Left colon (tissue), 2 donors: ENCODE data around the gene IQCH. TPM values are rescaled to one million over a fixed set of nuclear protein-coding genes. Genes with fewer than 3 reads are reported as not detected.

Experiments used
- ATAC-seq: fragments of 200-7000 bp; cut with Tn5 transposase; one replicate; pipeline ENCODE4 v1.9.1; 2020; ENCODE audit warnings: mild to moderate bottlenecking, moderate library complexity
- DNase-seq, 2 donors: peaks; one replicate each; pipeline ENCODE4 v3.0.0-alpha.2; 2020
- intact Hi-C, 2 donors: fragments of 100-400 bp; cut with DNase I in 1 of 2; cut with micrococcal nuclease in 1 of 2; formaldehyde crosslinking; loops; one replicate each; pipeline versions ENCODE4 v1.11.2 to v1.14.0; 2022; cut with DNase I, micrococcal nuclease
- long read RNA-seq: library from polyadenylated mRNA; unstranded; transcript quantifications from one replicate; pipeline ENCODE4 v2.0.0, GENCODE V29; 2021
- total RNA-seq, 2 donors: library from RNA; stranded (reverse); fragmentation: NEBNext Ultra II Directional; extraction: Animal tissue kit (Norgen Biotek cat#: 25700); gene quantifications; one replicate each; pipeline ENCODE4 v1.2.1, GENCODE V29; 2021
- donor health status: DM: no; HTN: no; CAD: no.
- donor health status: DM: yes; HTN: yes; CAD: no.

Gene IQCH
- total RNA-seq = 1 to 10 TPM; 1.8 to 2.9 TPM
- long read RNA-seq, partial matches to known transcripts = 1 of 5 reads
- long read RNA-seq, other reads (novel, unspliced or antisense) = 4 of 5 reads

DNA sequence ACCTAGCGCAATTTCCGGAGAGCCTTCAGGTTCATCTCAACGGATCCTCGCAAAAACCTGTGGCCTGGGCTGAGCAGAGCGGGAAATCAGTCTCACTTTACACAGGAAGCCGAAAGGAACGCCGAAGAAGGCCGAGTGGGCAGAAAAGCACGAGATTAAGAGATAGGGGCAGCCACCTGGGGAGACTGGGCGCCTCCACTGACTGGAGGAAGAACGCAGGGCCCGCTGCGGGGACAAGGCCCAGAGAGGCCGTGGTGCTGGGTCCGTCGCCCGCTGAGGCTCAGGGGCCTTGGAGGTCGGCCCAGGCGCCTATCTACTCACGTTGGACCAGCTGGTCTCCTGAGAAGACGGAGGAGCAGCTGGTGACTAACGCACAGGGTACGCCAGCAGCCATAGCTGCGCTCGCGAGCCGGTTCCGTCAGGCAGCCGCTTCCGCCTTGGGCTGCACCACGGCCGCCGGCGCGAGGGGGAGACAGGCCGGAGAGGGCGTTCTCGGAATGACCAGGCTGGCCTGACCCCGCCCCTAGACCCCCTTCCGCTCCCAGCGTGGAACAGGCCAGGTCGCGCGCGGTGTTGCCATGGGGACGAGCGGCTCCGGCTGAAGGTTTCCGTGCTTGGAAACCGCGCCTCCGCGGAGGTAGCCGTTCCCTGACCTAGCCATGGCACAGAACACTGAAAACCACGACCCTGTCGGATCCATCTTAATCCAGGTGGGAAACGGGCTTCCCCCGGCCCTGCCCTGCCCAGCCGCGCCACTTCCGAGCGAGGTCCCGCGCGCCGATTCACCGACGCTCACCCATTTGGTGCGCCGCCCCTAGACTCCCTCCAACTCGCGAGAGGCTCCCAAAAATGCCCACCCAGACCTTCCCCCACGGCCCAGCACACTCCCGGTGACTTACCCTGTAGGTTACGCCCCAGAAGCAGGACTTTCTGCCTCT lies at the start of gene IQCH, which contains the start of gene AAGAB:
TSS of gene IQCH (plus strand) at position 549 of the 938 bp plus-strand sequence. CDS start at position 660, 111 bp downstream.
TSS of gene AAGAB (minus strand) at position 424 of the 938 bp plus-strand sequence. CDS start at position 394, 30 bp downstream.
- ATAC-seq = peak; percentile 95
- intact Hi-C loops = no loop called here
- peak; percentile 97 to 99 for DNase-seq

DNA sequence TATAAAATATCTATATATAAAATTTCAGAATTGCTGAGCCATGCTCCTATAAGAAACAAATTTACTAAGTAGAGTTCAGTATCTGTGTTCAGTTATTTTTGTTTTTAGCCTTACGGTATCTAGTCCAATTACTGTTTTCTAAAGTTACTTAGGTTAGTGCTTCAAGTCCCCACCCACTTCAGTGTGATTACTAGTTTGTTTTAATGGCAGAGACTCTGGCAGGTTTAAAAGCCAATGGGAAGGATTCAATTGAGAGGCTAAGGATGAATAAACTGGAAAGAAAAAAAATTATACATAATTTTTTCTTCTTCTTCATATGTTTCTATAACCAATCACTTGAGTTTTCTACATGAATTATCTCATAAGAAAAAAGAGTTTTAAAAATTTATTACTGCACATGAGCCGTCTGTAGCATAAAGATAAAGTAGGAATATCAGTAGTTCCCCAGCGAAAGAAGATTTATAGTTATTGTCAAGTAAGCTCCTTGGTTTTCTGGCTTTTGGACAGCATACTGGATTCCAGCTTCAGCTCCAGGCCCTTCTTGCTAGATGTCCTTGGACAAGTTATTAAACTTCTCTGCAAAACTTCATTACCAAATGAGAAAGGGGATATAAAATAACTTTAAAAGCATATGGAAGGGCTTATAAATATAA lies 46.9 kb upstream of the IQCH start:
- ATAC-seq (no peak), DNase-seq (no peak)
- intact Hi-C loops = no loop called here

DNA sequence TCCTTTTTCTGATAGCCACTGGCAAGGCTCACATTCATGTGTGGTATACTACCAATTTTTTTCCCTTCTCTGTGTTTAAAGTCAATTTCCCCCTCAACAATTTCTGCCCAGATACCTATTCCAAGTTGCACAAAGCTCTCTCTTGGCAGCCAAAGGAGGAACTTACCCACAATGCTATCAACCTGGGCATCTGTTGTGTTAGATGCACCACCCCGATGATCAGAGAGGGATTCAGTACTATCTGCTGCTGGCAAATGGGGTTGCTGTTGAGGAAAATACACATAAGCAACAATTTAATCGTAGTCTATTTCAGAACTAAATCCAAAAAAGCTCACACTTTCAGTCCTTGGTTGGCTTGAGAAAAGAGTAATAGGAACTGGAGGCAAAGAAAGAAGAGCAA lies 46.2 kb upstream of the IQCH start:
- ATAC-seq = no peak
- no peak for DNase-seq
- intact Hi-C loops = no loop called here

DNA sequence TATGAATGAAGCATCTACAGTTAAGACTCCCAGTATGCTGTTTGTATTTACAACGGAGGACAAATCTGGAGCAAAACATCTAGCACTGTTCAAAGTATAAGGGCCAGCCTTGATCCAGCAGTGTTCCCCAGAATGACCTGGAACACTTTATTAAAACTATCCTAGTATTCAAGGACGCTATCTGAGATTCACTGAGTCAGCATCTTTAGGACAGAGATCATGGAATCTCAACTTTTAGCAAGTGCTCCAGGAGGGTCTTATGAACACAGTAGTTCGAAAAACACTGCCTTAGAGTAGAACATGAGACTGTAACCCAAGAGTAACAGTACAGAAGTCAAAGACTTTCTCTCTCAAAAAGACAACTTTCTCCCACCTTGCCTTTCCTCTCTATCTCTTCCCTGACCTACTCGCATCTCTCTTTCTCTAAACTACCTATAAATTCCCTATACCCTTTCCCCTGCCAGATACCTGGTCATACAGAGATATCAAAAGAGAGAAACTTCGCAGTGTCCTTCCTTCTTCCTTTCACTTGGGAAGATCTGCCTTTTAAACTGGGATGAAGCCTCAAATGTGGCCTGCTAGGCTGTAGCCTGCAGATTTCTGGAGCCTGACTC lies 43.9 kb upstream of the IQCH start:
- ATAC-seq = no peak
- DNase-seq = no peak
- intact Hi-C loops = no loop called here

DNA sequence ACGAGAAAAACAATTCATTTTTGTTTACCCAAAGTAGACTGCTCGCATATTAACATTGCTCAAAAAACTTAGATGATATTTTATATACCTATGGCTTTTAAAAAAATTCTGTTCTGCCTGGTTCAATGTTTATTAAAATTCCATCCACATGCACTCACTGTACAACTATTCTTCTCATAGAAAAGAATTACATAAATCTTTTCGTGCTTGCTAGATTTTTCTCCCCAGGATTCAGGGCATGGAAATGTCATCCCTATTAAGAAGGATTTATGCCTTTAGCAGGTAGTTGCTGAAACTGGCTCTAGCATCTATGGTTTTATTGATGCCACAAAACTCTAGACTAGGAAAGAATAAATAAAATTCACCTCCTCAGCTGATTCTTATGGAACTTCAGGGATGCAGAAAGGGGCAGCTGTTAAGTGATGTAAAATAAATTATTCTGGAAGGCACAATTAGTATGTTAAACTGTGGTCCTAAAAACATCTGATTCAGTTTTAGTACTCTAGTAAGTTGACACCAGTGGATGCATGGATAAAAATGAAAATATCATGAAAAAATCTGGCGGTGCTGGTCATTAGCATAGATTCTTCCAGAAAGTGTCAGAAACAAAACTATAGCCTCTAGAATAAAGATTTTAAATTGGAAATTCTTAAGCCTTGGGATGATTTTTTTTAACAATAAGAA lies 41.8 kb upstream of the IQCH start:
- DNase-seq = no peak
- ATAC-seq = no peak
- intact Hi-C loops = no loop called here

DNA sequence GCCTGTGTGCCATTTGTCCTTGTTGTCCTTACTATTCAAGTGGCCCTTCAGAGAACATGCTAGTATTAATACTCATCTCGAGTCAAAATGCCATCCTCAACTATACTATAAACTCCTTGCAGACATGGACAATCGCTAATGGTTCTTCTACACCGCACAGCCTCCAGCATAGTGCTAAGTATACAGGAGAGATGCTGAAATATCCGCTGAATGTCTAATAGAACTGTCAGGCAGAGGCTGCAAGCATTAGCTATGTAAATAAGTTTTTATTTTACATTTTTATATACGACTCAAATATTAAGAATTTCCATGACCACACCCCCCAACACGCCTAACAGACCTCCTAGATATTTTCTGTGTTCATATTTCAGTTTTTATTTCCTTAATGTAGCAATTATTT lies 39.5 kb upstream of the IQCH start:
- no peak for ATAC-seq
- DNase-seq = no peak

DNA sequence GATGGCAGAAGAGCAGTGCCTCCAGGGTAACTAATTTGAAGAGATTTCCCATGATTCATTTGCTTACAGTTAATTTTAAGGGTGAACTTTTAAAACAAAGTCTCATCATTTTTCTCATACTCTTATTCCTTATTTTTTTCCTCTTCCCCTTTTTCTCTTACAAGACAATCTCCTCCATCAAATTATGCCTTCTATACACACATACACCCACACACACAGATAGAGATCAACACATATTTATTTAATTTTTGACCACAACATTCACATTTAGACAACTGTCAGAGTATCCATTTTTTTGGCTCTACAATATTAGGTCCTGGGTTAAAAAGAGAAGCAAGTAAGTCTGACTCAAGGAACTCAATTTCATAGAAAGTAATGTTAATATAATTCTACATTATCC lies 37.7 kb upstream of the IQCH start:
- no peak for ATAC-seq
- no peak for DNase-seq
- intact Hi-C loops = no loop called here

More for the DNA sequence above, 39.5 kb upstream of the IQCH start:
- intact Hi-C loops = no loop called here

DNA sequence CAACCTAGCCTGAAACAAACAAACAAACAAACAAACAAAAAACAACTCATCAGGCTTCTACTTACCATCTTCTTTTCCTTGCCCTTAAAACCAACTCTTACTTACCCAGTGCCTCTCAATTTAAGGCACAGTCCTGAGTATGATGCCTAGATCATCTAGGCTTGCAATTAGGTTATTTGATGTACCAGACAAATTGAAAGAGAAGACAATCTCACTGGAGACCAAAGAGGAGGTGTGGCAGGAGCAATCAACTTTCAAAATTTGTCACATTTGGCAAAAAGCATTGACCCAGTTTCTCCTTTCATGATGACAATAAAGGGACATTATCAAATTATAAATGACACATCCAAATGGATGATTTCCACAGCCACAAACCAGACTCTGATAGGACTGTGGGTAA lies 36.2 kb upstream of the IQCH start:
- DNase-seq (no peak), ATAC-seq (no peak)
- intact Hi-C loops = no loop called here

DNA sequence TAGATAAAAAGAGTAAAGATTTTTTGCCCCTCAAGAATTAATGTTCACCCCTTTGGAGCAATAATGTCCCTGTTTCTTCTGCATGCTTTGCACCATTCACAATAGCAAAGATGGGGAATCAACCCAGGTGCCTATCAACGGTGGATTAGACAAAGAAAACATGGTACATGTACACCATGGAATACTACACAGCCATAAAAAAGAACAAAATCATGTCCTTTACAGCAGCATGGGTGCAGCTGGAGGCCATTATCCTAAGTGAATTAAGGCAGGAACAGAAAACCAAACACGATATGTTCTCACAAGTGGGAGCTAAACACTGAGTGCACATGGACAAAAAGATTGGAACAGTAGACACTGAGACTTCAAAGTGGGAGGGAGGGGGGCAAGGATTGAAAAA lies 35.3 kb upstream of the IQCH start:
- intact Hi-C loops = no loop called here
- ATAC-seq (no peak), DNase-seq (no peak)

DNA sequence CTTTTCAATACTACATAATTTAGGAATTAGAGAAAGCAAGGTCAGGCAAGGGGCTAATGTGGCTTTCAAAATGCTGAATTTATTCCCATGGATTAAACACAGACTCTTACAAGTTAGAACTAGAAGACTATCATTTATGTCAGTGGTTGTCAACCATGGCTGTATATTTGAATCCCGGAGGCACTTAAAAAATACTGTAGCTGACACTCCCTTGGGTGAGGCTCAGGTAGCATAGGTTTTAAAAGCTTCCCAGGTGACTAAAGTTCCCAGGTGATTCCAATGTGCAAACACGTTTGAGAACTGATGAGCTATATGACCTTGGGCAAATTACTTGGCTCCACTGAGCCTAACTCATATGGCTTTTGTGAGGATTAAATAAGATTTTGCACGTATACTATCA lies 29.7 kb upstream of the IQCH start:
- intact Hi-C loops = no loop called here
- ATAC-seq = peak; percentile 96
- DNase-seq = peak in 1 of 2 donors; percentile 7

DNA sequence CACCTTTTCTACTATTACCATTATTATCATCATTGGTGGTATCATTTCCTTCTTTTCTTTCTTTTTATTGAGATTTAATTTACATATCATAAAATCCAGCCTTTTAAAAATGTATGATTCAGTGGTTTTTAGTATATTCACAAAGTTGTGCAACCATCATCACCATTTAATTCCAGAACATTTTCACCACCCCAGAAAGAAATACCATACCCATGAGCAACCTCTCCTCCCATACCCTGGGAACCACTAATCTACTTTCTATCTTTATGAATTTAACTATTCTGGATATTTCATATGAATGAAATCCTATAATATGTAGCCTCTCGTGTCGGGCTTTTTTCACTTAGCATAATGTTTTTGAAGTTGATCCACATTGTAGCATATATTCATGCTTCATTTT lies 29.2 kb upstream of the IQCH start:
- ATAC-seq (peak; percentile 17), DNase-seq (no peak)
- intact Hi-C loops = no loop called here

DNA sequence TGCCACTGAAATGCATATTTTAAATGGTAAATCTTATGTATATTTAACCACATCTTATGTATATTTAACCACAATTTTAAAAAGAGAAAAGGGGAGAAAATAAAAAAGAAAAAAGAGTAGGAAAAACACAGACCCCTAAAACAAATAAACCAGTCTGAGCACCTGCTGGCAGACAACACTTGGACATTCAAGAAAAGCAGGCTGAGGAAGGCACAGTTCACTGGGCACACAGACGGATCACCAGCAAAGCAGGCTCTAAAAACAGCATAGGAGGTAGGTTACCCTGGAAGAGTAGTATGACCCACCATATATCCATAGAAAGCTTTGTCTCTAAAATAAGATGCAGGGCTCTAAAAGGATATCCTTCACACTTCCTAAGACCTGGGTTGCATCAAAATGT lies 27.2 kb upstream of the IQCH start:
- DNase-seq (no peak), ATAC-seq (no peak)
- intact Hi-C loops = no loop called here

DNA sequence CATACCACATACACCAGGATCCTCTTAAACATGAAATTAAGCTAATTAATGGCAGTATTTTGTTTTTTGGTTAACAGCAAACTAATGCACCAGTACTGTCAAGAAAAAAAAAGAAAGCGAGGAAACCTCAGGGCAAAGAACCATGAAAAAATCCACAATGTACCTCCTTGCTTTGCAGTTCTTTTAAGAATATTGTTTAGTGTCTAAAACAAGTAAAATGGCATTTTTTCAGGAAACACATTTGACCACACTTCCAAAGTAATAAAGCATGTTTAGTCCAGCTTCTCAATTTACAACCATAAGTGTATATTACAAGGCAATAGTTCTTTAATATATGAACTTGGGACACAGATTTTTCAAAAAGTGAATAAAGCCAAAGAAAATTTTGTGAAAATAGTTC lies 26.7 kb upstream of the IQCH start:
- intact Hi-C loops = no loop called here
- no peak for ATAC-seq
- DNase-seq = no peak

DNA sequence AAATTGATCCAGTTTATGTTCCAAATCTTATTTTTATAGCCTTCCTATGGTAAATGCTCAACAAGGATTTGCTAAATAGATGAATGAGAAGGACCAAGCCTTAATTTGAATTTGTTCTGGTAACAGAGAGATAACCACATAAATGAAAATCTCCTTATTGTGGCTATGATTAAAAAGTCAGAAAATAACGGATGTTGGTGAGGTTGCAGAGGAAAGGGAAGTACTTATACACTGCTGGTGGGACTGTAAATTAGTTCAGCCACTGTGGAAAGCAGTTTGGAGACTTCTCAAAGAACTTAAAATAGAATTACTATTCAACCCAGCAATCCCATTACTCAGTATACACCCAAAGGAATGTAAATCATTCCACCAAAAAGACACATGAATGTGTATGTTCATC lies 26.3 kb upstream of the IQCH start:
- no peak for DNase-seq

DNA sequence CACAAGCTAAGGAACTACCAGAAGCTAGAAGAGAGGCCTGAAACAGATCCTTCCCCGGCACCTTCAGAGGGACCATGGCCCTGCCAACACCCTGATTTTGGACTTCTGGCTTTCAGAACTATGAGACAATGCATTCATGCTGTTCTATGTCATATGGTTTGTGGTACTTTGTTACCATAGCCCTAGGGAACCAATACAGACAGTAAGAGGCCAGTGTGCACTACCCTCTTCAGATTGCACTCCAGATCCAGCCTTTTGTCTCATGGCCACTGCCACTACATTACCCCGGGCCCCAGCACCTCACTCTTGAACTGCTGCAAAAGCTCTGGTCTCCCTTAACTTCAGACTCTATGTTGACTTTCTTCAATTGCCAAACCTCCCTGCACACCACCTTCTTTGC lies 24.1 kb upstream of the IQCH start:
- DNase-seq (no peak), ATAC-seq (no peak)
- intact Hi-C loops = no loop called here

More for the DNA sequence above, 26.3 kb upstream of the IQCH start:
- ATAC-seq = no peak
- intact Hi-C loops = no loop called here

DNA sequence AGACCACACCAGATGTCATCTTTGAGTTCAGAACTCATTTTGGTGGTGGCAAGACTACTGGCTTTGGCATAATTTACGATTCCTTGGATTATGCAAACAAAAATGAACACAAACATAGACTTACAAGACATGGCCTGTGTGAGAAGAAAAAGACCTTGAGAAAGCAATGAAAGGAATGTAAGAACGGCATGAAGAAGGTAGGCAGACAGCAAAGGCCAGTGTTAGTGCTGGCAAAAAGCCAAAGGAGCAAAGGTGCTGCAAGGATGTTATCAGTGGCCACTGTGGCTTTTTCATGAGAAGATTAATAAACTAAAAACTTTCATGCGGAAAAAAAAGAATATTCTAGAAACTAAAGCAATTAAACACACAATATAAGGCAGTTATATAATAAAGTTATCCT lies 22.0 kb upstream of the IQCH start:
- DNase-seq = peak in 1 of 2 donors; percentile 12
- intact Hi-C loops = no loop called here
- peak; percentile 77 for ATAC-seq

DNA sequence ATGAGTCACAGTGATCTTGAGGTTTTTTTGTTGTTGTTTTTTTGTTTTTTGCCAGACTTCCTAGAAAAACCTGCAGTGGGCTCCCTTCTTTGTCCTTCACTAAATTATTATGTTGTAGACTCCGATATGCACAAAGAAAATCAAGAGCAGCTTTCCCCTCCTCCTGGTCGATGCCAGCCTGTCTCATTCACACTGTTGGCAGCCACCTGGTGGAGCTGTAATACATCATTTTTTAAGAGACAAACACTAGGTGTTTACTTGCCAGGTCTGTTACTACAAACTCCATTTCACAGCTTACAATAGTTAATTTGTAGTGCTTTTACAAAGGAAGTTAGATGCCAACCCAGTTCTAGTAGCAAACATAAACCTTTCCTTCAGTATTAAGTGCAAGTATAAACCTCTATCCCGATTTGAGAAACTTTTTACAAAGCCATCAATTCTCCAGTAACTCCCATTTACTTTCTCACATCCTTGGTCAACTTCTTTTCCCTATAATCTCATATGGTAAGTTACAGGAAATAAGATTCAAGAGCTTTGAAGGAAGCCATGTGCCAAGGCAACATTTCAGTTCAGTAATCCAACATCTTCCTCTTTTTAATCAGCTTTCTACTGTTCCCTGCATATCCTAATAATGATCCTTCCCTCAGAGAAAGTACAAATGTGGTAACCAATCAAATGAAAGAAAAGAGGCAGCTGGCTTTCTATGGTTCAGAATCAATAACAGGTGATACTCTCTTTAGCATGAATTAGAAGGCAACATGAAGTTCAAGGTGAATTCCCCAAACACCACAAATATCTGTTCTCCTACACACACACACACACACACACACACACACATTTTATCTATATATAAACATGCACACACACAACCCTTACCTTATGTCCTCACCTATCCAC lies 14.1 kb upstream of the IQCH start:
- intact Hi-C loops = no loop called here
- peak in 1 of 2 donors; percentile 50 for DNase-seq
- ATAC-seq = peak; percentile 81
